Testis (tissue), 2 donors: ENCODE data around the gene TPPP.
"Not testable (repeated sequence)": the region's sequence is repeated elsewhere in the genome, so short reads cannot be mapped to it uniquely, and the experiment has no call there.

ENCODE experiments used
- CTCF ChIP-seq, 3 experiments: fragments of 450-650 bp in 2 of 3; fragments of 200-600 bp in 1 of 3; sonication (generic) in 1 of 3; IDR thresholded peaks; one replicate each; pipeline ENCODE4 v1.5.1; 2016 to 2019; ENCODE audit warnings: antibody characterized with exemption in 3 of 3, mild to moderate bottlenecking in 2 of 3, moderate library complexity in 1 of 3
- POLR2A ChIP-seq: fragments of 450-650 bp; IDR thresholded peaks from one replicate; pipeline ENCODE4 v1.6.1; 2017; ENCODE audit warnings: antibody characterized with exemption, mild to moderate bottlenecking, moderate library complexity

- not testable (repeated sequence) for TF ChIP-seq POLR2A; CTCF (IDR thresholded peaks at IDR 0.05)
Observed at GRCh38 chr5:695475-695874, 2.3 kb upstream of the TPPP start.
